ENCODE measurements around the gene CYP4A22.

The CYP4A22 gene

DNA sequence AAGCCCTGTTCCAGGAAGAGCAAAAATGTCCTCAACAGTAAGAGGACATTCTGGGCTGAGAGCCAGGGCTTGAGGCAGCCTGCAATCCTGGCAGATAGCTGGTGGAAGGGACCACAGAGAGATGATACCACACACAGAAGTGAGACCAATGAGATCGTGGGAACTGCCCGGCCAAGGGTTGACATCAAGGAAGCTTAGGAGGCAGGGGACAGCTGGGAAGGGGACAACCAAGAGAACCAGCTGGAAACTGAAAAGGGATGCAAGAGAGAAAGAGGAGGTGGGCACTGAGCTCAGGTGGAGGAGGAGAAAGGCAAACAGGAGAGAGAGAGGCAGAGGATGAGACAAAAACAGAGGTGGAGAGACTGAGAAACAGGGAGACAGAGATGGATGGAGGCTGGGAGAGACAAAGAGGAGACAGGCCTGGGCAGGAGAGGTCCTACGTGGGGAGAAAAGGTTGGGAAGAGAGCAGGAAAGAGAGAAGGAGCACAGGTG is 43.4 kb downstream of the CYP4A22 start:
- H3K36me3 ChIP-seq (ENCODE audit: control insufficient read depth in 1 of 2, insufficient read depth in 2 of 2, low read length in 2 of 2) = no peaks in the 10 kb centered on the region
- H3K27ac ChIP-seq (ENCODE audit: low read length) = no peak overlapping the region
- no peaks in the 10 kb centered on the region for H3K9me3 ChIP-seq (ENCODE audit: control insufficient read depth in 1 of 2, low read length in 2 of 2)
- H3K4me3 ChIP-seq (ENCODE audit: low read depth in 1 of 2, low read length in 2 of 2) = no peak overlapping the region
- peaks cover 0 to 18% of the 10 kb centered on the region in 2 donors for H3K4me1 ChIP-seq (ENCODE audit: control insufficient read depth in 1 of 2, insufficient read depth in 2 of 2, low read length in 2 of 2)
- H3K27me3 ChIP-seq (ENCODE audit: low read depth, low read length) = no peaks in the 10 kb centered on the region

DNA sequence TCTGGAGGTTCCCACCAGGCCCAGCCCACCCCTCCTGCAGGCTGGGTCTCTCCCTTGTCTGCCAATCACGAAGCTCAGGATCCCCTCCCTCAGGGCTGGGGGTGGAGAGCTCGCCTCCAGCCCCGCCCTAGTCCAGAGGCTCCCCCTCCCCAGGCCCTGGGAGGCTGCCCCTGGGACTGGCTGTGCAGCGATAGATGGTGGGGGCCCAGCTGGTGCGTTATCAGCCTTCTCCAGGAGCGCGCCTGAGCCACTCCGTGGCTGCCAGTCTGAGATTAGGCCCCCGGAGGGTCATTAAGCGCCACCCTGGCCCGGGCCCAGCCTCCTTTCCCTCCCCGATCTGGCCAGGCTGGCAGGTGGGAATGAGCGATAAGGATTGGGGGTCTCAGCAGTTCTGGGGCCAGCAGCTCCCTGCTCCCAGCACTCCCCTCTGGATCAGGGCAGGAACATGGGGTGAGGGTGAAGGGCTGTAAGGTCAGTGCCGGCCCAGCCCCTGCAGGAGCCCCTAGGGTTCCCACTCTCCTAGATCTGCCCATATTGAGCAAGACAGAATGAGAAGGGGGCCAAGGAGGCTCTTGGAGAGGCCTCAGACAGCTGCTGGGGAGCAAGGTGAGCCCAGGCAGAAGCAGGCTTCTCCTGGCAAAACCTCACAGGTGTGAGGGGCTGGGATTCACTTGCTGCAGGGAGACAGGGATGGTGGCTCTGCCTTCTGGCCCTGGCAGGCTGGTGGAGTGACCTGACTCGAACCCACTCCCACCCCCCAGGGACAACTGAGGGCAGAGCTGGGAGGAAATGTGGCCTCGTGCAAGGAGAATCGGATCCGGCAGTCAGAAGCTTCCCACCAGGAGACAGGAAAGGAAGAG is 44.1 kb downstream of the CYP4A22 start:
- Histone ChIP-seq H3K9me3 (ENCODE audit: control insufficient read depth in 1 of 2, low read length in 2 of 2) (no peaks in the 10 kb centered on the region), H3K4me3 (ENCODE audit: low read depth in 1 of 2, low read length in 2 of 2) (no peak overlapping the region), H3K27ac (ENCODE audit: low read length) (no peak overlapping the region), H3K36me3 (ENCODE audit: control insufficient read depth in 1 of 2, insufficient read depth in 2 of 2, low read length in 2 of 2) (no peaks in the 10 kb centered on the region), H3K4me1 (ENCODE audit: control insufficient read depth in 1 of 2, insufficient read depth in 2 of 2, low read length in 2 of 2) (peaks cover 0 to 18% of the 10 kb centered on the region in 2 donors), H3K27me3 (ENCODE audit: low read depth, low read length) (no peaks in the 10 kb centered on the region)

DNA sequence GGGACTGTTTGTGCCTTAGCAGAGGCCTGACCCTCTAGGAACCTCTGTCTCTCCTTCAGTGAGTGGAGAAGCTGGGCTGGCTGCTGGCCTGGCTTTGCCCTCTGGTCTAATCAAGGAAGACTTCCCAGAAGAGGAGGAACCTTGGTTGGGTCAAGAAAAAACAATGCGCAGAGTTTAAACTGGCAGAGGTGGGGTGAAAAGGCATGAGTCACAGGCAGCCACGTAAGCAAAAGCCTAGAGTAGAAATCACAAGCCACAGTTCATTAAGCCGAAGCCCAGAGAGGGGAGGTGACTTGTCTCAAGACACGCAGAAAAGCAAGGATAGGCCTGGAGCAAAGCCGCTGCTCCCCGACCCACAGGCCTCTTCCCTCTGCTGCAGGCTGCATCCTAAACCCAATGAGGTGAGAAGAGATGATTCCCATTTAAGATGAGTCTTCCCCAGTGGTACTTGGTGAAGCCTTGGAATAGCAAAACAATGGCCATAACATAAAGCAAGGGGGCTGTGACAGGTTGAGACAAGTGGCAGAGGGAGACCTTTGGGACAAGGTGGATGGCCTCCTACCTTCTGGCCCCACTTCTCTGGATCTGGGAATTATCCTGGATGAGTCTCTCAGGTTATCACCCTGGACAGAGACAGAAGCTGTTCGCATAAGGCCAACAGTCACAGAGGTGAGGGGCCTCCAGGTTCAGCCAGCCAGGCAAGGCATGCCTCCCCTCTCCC is 44.9 kb downstream of the CYP4A22 start:
- Histone ChIP-seq H3K36me3 (ENCODE audit: control insufficient read depth in 1 of 2, insufficient read depth in 2 of 2, low read length in 2 of 2) (no peaks in the 10 kb centered on the region), H3K9me3 (ENCODE audit: control insufficient read depth in 1 of 2, low read length in 2 of 2) (no peaks in the 10 kb centered on the region), H3K27ac (ENCODE audit: low read length) (no peak overlapping the region), H3K4me1 (ENCODE audit: control insufficient read depth in 1 of 2, insufficient read depth in 2 of 2, low read length in 2 of 2) (peaks cover 0 to 18% of the 10 kb centered on the region in 2 donors), H3K4me3 (ENCODE audit: low read depth in 1 of 2, low read length in 2 of 2) (no peak overlapping the region), H3K27me3 (ENCODE audit: low read depth, low read length) (no peaks in the 10 kb centered on the region)

DNA sequence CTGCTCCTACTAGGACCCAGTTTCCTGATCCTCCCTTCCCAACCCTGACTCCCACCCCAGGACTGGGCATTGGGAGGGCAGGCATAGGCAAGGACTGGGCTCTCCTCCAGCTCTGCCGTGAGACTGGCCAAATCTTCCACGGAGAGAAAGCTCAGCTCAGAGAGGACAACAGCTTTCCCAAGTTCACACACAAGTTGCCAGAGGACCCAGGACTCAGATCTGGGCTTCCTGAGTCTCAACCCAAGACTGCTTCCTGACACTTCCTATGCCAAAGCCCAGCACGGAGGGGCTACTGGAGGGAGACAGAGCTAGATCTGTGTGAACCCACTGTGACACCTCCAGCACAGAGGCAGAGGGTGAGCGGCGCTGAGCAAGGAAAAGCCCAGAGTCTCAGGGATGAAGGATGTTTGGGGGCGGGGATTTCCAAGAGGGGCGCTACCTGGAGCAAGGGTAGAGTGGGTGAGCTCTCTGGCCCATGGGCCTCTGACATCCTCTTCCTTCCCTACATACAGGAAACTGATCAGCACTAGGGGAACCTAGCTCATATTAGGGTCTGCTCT is 45.5 kb downstream of the CYP4A22 start:
- Histone ChIP-seq H3K27ac (ENCODE audit: low read length) (no peak overlapping the region), H3K27me3 (ENCODE audit: low read depth, low read length) (no peaks in the 10 kb centered on the region), H3K9me3 (ENCODE audit: control insufficient read depth in 1 of 2, low read length in 2 of 2) (no peaks in the 10 kb centered on the region), H3K4me3 (ENCODE audit: low read depth in 1 of 2, low read length in 2 of 2) (no peak overlapping the region), H3K36me3 (ENCODE audit: control insufficient read depth in 1 of 2, insufficient read depth in 2 of 2, low read length in 2 of 2) (no peaks in the 10 kb centered on the region), H3K4me1 (ENCODE audit: control insufficient read depth in 1 of 2, insufficient read depth in 2 of 2, low read length in 2 of 2) (peaks cover 0 to 18% of the 10 kb centered on the region in 2 donors)

DNA sequence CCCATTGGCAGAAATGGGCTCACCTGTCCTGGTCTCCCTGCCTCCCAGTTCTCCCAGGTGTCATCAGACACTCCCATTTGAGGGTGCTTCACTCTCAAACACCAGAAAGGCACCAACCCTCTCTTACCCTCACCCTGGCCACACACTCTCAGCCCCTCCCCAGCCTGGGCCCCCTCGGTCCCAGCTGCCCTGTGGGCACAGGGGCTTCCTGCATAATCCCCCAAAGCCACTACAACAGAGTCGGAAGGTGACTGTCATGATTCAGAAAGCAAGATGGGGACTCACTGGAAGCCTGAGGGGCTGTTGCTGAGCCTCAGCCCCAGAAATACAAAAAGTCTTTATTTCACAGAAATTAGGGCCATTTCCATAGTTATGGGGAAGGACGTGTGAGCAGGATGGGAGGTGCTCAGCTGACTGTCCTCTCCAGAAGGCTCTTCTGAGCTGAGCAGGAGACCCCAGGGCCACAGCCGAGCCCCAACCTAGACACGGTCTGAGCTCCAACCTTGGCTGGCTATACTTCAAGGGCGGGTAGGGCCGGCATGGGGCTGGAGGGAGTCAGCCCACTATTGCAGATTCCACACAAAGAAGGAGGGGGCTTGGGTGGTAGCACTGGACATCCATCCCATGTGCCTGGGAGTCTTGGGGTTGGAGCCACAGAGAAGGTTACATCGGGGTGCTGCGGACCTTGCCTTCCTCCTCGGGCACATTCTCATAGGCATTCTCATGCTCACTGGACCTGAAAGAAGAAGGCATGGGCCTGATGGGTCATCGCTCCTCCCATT is 46.3 kb downstream of the CYP4A22 start:
- Histone ChIP-seq H3K27me3 (ENCODE audit: low read depth, low read length) (no peaks in the 10 kb centered on the region), H3K4me3 (ENCODE audit: low read depth in 1 of 2, low read length in 2 of 2) (no peak overlapping the region), H3K4me1 (ENCODE audit: control insufficient read depth in 1 of 2, insufficient read depth in 2 of 2, low read length in 2 of 2) (peaks cover 0 to 18% of the 10 kb centered on the region in 2 donors), H3K36me3 (ENCODE audit: control insufficient read depth in 1 of 2, insufficient read depth in 2 of 2, low read length in 2 of 2) (no peaks in the 10 kb centered on the region), H3K27ac (ENCODE audit: low read length) (no peak overlapping the region), H3K9me3 (ENCODE audit: control insufficient read depth in 1 of 2, low read length in 2 of 2) (no peaks in the 10 kb centered on the region)

DNA sequence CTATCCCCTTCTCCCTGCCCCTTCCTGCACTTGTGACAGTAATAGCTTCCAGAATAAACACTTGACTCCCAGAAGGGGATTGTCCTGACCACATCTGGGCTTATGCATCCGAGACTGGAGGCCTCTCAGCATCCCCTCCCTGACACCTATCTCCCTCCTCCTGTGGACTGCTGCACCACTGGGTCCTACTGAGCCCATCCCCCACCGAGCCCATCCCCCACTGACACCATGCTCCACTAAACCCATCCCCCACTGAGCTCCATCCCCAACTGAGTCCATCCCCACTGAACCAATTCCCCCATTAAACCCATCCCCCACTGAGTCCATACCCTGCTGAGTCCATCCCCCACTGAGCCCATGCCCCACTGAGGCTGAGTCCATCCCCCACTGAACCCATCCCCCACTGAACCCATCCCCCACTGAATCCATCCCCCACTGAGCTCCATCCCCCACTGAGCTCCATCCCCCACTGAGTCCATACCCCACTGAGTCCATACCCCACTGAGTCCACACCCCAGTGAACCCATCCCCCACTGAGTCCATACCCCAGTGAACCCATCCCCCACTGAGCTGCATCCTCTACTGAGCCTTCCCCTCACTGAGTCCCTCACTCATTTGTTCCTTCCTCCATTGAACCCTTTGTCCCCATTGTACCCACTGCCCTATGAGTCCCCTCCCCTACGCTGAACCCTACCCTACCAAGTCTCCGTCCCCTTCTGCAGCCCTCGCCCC is 47.0 kb downstream of the CYP4A22 start:
- H3K27ac ChIP-seq (ENCODE audit: low read length) = no peak overlapping the region
- H3K4me3 ChIP-seq (ENCODE audit: low read depth in 1 of 2, low read length in 2 of 2) = no peak overlapping the region
- H3K27me3 ChIP-seq (ENCODE audit: low read depth, low read length) = no peaks in the 10 kb centered on the region
- H3K4me1 ChIP-seq (ENCODE audit: control insufficient read depth in 1 of 2, insufficient read depth in 2 of 2, low read length in 2 of 2) = peaks cover 0 to 14% of the 10 kb centered on the region in 2 donors
- H3K36me3 ChIP-seq (ENCODE audit: control insufficient read depth in 1 of 2, insufficient read depth in 2 of 2, low read length in 2 of 2) = no peaks in the 10 kb centered on the region
- H3K9me3 ChIP-seq (ENCODE audit: control insufficient read depth in 1 of 2, low read length in 2 of 2) = no peaks in the 10 kb centered on the region

DNA sequence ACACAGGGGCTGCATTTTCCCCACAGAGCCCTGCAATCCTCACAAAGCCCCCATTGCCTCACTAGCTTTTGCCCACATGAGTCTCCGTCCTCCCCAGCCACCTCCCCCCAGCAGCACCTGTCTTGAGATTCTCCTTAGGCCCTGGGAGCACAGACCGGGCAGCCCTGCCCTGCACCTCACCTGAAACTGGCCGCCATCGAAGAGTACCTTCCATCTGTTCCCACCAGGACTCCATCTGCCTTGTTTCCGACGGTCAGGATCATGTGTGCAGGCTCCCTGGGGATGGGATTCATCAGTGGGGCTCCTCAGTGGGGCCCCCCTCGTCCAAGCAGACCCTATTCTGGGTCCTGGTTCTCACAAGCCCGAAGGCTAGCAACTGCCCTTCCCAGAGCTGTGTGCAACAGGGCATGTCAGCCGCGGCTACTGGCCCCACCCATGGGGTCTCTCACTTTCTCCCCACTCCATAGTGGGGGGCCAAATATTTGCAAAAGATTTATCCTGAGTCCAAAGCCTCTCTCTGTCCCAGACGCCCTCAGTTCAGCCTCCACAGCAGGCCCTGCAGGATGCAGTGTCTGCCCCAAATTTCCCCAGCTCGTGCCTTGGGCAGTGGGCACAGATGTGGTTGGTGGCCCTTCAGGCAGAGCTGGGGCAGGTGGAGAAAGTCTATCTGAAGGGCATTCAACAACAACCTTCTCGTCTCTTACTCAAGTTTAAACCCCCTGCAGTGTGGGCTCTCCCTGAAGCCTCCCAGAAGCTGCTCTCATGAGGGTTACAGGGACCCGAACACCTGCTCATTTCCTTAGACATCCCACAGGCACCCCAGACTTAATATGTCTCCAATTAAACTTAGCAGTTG is 47.8 kb downstream of the CYP4A22 start:
- no peaks in the 10 kb centered on the region for H3K9me3 ChIP-seq (ENCODE audit: control insufficient read depth in 1 of 2, low read length in 2 of 2)
- H3K27ac ChIP-seq (ENCODE audit: low read length) = no peak overlapping the region
- H3K4me1 ChIP-seq (ENCODE audit: control insufficient read depth in 1 of 2, insufficient read depth in 2 of 2, low read length in 2 of 2) = peaks cover 0 to 6% of the 10 kb centered on the region in 2 donors
- no peaks in the 10 kb centered on the region for H3K36me3 ChIP-seq (ENCODE audit: control insufficient read depth in 1 of 2, insufficient read depth in 2 of 2, low read length in 2 of 2)
- H3K27me3 ChIP-seq (ENCODE audit: low read depth, low read length) = no peaks in the 10 kb centered on the region
- no peak overlapping the region for H3K4me3 ChIP-seq (ENCODE audit: low read depth in 1 of 2, low read length in 2 of 2)

DNA sequence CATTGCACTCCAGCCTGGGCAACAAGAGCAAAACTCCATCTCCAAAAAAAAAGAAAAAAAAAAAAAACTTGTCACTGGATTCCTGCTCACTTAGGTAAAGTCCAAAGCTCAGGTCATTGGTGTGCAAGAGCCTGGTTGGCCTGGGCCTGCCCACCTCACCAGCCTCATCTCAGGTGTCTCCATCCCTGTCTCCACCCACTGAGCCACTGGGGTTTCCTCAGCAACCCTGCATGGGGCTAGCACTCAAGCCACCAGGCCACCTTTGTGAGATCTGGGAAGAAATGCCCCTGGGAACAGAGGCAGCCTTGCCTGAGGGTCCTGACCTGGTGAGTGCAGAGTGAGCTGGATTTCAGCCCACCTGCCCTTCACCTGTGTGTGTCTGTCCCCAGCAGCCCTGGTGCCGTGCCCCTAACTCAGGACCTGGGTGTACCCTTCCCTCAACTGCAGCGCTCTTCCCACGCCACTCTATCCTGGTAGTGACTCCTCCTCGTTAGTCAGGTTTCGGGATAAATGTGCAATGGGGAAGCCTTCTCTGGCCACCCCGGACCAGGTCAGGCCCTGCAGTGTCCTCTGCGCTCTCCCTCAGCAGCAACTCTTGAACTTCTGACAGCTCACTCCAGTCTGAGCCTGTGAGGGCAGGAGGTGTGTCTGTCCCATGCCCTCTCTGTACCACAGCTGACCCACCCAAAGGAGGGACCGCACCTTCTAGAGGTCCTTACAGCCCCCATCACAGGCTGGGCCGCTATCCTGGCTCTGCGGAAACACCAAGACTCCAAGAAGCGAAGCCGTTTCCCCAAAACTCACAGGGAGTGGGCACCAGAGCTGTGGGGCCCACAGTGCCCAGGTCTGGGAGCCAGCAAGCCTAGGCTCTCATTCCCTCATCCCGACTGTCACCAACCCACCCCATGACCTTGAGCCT is 49.3 kb downstream of the CYP4A22 start:
- peaks cover 0 to 2% of the 10 kb centered on the region in 2 donors for H3K4me1 ChIP-seq (ENCODE audit: control insufficient read depth in 1 of 2, insufficient read depth in 2 of 2, low read length in 2 of 2)
- no peak overlapping the region for H3K4me3 ChIP-seq (ENCODE audit: low read depth in 1 of 2, low read length in 2 of 2)
- H3K9me3 ChIP-seq (ENCODE audit: control insufficient read depth in 1 of 2, low read length in 2 of 2) = no peaks in the 10 kb centered on the region
- H3K27me3 ChIP-seq (ENCODE audit: low read depth, low read length) = no peaks in the 10 kb centered on the region
- no peak overlapping the region for H3K27ac ChIP-seq (ENCODE audit: low read length)
- no peaks in the 10 kb centered on the region for H3K36me3 ChIP-seq (ENCODE audit: control insufficient read depth in 1 of 2, insufficient read depth in 2 of 2, low read length in 2 of 2)

DNA sequence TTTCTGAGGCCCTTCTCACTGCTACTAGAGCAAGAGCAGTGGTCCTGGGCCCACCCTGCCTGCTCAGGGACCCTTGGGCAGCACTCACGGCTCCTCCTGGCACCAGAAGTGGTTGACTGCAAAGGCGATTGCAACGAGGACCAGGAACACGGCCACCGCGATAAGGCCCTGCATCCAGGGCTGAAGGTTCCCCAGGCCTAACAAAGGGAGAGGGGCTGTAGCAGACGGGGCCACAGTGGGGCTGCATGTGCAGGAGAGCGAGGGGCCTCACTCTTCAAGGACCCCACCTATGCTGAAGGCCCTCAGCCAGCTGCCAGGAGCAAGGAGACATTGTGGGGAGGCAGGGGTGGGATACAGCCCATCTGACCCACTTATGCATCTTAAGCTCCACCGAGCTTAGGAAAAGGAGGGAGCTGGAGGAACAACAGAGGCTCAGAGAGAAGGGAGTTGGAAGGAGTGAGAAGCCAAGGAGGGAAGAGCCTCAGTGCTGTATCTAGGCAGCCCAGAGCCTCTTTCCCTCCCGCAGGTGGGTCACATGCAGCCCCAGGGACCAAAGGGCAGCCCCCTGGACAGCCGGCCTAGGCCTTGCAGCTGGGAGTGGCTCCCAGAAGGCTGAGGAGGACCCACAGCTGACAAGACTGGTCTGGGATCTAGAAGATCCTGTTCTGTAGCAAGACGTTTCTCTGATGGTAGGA is 50.1 kb downstream of the CYP4A22 start:
- Histone ChIP-seq H3K27me3 (ENCODE audit: low read depth, low read length) (no peaks in the 10 kb centered on the region), H3K9me3 (ENCODE audit: control insufficient read depth in 1 of 2, low read length in 2 of 2) (no peaks in the 10 kb centered on the region), H3K27ac (ENCODE audit: low read length) (no peak overlapping the region), H3K4me1 (ENCODE audit: control insufficient read depth in 1 of 2, insufficient read depth in 2 of 2, low read length in 2 of 2) (peaks cover 0 to 5% of the 10 kb centered on the region in 2 donors), H3K36me3 (ENCODE audit: control insufficient read depth in 1 of 2, insufficient read depth in 2 of 2, low read length in 2 of 2) (no peaks in the 10 kb centered on the region), H3K4me3 (ENCODE audit: low read depth in 1 of 2, low read length in 2 of 2) (no peak overlapping the region)
